Prostate gland (tissue), 2 donors: ENCODE results near the gene PYROXD2.
A peak's percentile ranks its signal among the peaks of the same experiment; 100 is the strongest.

Experiments used
- CTCF ChIP-seq, 4 experiments: fragments of 200-600 bp in 2 of 4; fragments of 450-650 bp in 2 of 4; sonication (generic) in 2 of 4; IDR thresholded peaks; 1 replicate in 3 of 4; 2 replicates in 1 of 4; pipeline ENCODE4 v1.5.1; 2016 to 2019; ENCODE audit warnings: antibody characterized with exemption in 4 of 4, mild to moderate bottlenecking in 2 of 4, moderate library complexity in 2 of 4
- POLR2A ChIP-seq: fragments of 450-650 bp; IDR thresholded peaks from one replicate; pipeline ENCODE4 v1.6.1; 2016; ENCODE audit warnings: antibody characterized with exemption, mild to moderate bottlenecking
- POLR2AphosphoS5 ChIP-seq: sonication (generic); formaldehyde crosslinking; IDR thresholded peaks from one replicate; pipeline ENCODE4 v1.6.1; 2017; ENCODE audit warnings: antibody characterized with exemption

- TF ChIP-seq POLR2A (no peak), POLR2AphosphoS5 (no peak), CTCF (IDR thresholded peaks at IDR 0.05) (peak in 3 of 4 experiments; percentile 17 to 64 (median 30))
Measured at GRCh38 chr10:98425511-98426352, 10.8 kb upstream of the PYROXD2 start.
